Adipose tissue (tissue), 3 donors: Measurements from ENCODE around the gene KRTAP10-4. TPM values are rescaled to one million over a fixed set of nuclear protein-coding genes. Genes with fewer than 3 reads are reported as not detected.
"Not testable (repeated sequence)": the region's sequence is repeated elsewhere in the genome, so short reads cannot be mapped to it uniquely, and the experiment has no call there.

Experiments
- H3K27ac ChIP-seq: one replicate; pipeline ENCODE4 v1.5.1; 2013; ENCODE audit warnings: low read depth, low read length
- WGBS, 3 donors: extraction: QIAGEN DNeasy Blood & Tissue Kit; methylation state at CpG; one replicate each; pipeline ENCODE4 v1.1.7; 2013; 5-methylcytosine and 5-hydroxymethylcytosine counted together
- polyA plus RNA-seq, 3 donors: library from polyadenylated mRNA; stranded (reverse); fragments of 200-250 nt; gene quantifications; one replicate each; pipeline ENCODE4 v1.2.3, GENCODE V29; 2013
- donor health status: healthy with polysubstance abuse.
- donor health status: Bipolar disorder and iron deficiency.
- donor health status: healthy.

Gene KRTAP10-4
- polyA plus RNA-seq, 3 donors, result not detected

- WGBS, 3 donors, result 89 to 94% (median 93%) methylated on average over 40 of the region's 40 CpGs
- H3K27ac ChIP-seq, result no peak overlapping the region
Observed at GRCh38 chr21:44571844-44572782, 1.4 kb upstream of the KRTAP10-4 start.

GRCh38 chr21:44572959-44573583 lies 458 bp upstream of the KRTAP10-4 start:
- no peak overlapping the region for H3K27ac ChIP-seq
- WGBS, 3 donors, result 76 to 84% (median 80%) methylated on average over 15 of the region's 15 CpGs

GRCh38 chr21:44574457-44575306 lies 1.2 kb downstream of the KRTAP10-4 start:
- WGBS, 3 donors, result 20 to 38% (median 37%) methylated on average over 21 of the region's 21 CpGs
- no peak overlapping the region for H3K27ac ChIP-seq

- H3K27ac ChIP-seq, result no peak overlapping the region
- WGBS, 3 donors, result 81 to 87% (median 86%) methylated on average over 20 of the region's 20 CpGs
Observed at GRCh38 chr21:44575307-44576024, 1.9 kb downstream of the KRTAP10-4 start.

- 83 to 91% (median 90%) methylated on average over 10 of the region's 10 CpGs for WGBS, 3 donors
- no peak overlapping the region for H3K27ac ChIP-seq
Observed at GRCh38 chr21:44576025-44576420, 2.5 kb downstream of the KRTAP10-4 start.

- WGBS, 3 donors, result 90 to 93% (median 91%) methylated on average over 17 of the region's 17 CpGs
- no peak overlapping the region for H3K27ac ChIP-seq
Observed at GRCh38 chr21:44578371-44579055, 5.0 kb downstream of the KRTAP10-4 start.

- 64 to 77% (median 77%) methylated on average over 17 to 22 of the region's 22 CpGs for WGBS, 3 donors
- no peak overlapping the region for H3K27ac ChIP-seq
Observed at GRCh38 chr21:44579056-44579832, 5.7 kb downstream of the KRTAP10-4 start.

GRCh38 chr21:44579833-44580144 lies 6.3 kb downstream of the KRTAP10-4 start:
- H3K27ac ChIP-seq, result no peak overlapping the region
- 60 to 80% (median 75%) methylated on average over 7 of the region's 7 CpGs for WGBS, 3 donors

- H3K27ac ChIP-seq, result not testable (repeated sequence)
- 37 to 52% (median 39%) methylated on average over 17 to 19 of the region's 19 CpGs for WGBS, 3 donors
Observed at GRCh38 chr21:44580231-44580821, 6.8 kb downstream of the KRTAP10-4 start, which contains the start of gene KRTAP10-5. KRTAP10-5 (minus strand) TSS chr21:44580604; CDS start chr21:44580578, 26 bp downstream.

GRCh38 chr21:44581158-44581557 lies 7.6 kb downstream of the KRTAP10-4 start:
- no peak overlapping the region for H3K27ac ChIP-seq
- WGBS, 3 donors, result 79 to 92% (median 80%) methylated on average over 3 of the region's 3 CpGs

- H3K27ac ChIP-seq, result no peak overlapping the region
- WGBS, 3 donors, result 71 to 75% (median 75%) methylated on average over 15 of the region's 15 CpGs
Observed at GRCh38 chr21:44582055-44582454, 8.5 kb downstream of the KRTAP10-4 start.

GRCh38 chr21:44583089-44583799 lies 9.7 kb downstream of the KRTAP10-4 start:
- WGBS, 3 donors, result 27 to 48% (median 30%) methylated on average over 11 of the region's 11 CpGs
- no peak overlapping the region for H3K27ac ChIP-seq

- 57 to 81% (median 71%) methylated on average over 6 of the region's 6 CpGs for WGBS, 3 donors
- no peak overlapping the region for H3K27ac ChIP-seq
Observed at GRCh38 chr21:44583800-44584147, 10.2 kb downstream of the KRTAP10-4 start.

GRCh38 chr21:44585892-44586291 lies 12.4 kb downstream of the KRTAP10-4 start:
- H3K27ac ChIP-seq, result no peak overlapping the region
- 72 to 80% (median 78%) methylated on average over 3 of the region's 3 CpGs for WGBS, 3 donors

- H3K27ac ChIP-seq, result no peak overlapping the region
- 94 to 100% (median 94%) methylated on average over 2 of the region's 2 CpGs for WGBS, 3 donors
Observed at GRCh38 chr21:44589094-44589493, 15.6 kb downstream of the KRTAP10-4 start.
